HG02943 (cell line): ENCODE data around the gene SLC35A3.
"Not testable (repeated sequence)": the region's sequence is repeated elsewhere in the genome, so short reads cannot be mapped to it uniquely, and the experiment has no call there.

Experiments used
- ATAC-seq: cut with Tn5 transposase; IDR thresholded peaks from one replicate; pipeline ENCODE4 v1.9.1; 2021; ENCODE audit warnings: mild to moderate bottlenecking, low read depth, moderate library complexity; ENCODE audit not compliant: unreplicated experiment

The SLC35A3 gene

GRCh38 chr1:99970713-99971255 lies 988 bp downstream of the SLC35A3 start:
- no peak for ATAC-seq

- not testable (repeated sequence) for ATAC-seq
Measured at GRCh38 chr1:99972066-99972465, 2.3 kb downstream of the SLC35A3 start.

- ATAC-seq, result no peak
Measured at GRCh38 chr1:99975529-99975928, 5.7 kb downstream of the SLC35A3 start.

- not testable (repeated sequence) for ATAC-seq
Measured at GRCh38 chr1:99977326-99977725, 7.5 kb downstream of the SLC35A3 start.

GRCh38 chr1:99978218-99978617 lies 8.4 kb downstream of the SLC35A3 start:
- ATAC-seq, result no peak

- ATAC-seq, result no peak
Measured at GRCh38 chr1:99979091-99979490, 9.3 kb downstream of the SLC35A3 start.

- ATAC-seq, result no peak
Measured at GRCh38 chr1:99980928-99981327, 11.1 kb downstream of the SLC35A3 start.

- no peak for ATAC-seq
Measured at GRCh38 chr1:99986656-99987225, 16.9 kb downstream of the SLC35A3 start.

- no peak for ATAC-seq
Measured at GRCh38 chr1:99988210-99988765, 18.5 kb downstream of the SLC35A3 start.

- ATAC-seq, result no peak
Measured at GRCh38 chr1:99992044-99992722, 22.4 kb downstream of the SLC35A3 start.

GRCh38 chr1:99992760-99993467 lies 23.1 kb downstream of the SLC35A3 start:
- no peak for ATAC-seq

GRCh38 chr1:99993468-99993845 lies 23.7 kb downstream of the SLC35A3 start:
- ATAC-seq, result no peak

- ATAC-seq, result no peak
Measured at GRCh38 chr1:99994496-99994895, 24.7 kb downstream of the SLC35A3 start.

GRCh38 chr1:99996951-99997350 lies 27.2 kb downstream of the SLC35A3 start:
- ATAC-seq, result no peak

- ATAC-seq, result no peak
Measured at GRCh38 chr1:100001462-100001861, 31.7 kb downstream of the SLC35A3 start.

- no peak for ATAC-seq
Measured at GRCh38 chr1:100005424-100005823, 35.6 kb downstream of the SLC35A3 start.

GRCh38 chr1:100006688-100007087 lies 36.9 kb downstream of the SLC35A3 start:
- no peak for ATAC-seq

GRCh38 chr1:100009458-100009857 lies 39.7 kb downstream of the SLC35A3 start:
- ATAC-seq, result no peak

- no peak for ATAC-seq
Measured at GRCh38 chr1:100010804-100011203, 41.0 kb downstream of the SLC35A3 start.

- ATAC-seq, result no peak
Measured at GRCh38 chr1:100019220-100019619, 49.4 kb downstream of the SLC35A3 start.

GRCh38 chr1:100023482-100023881 lies 53.7 kb downstream of the SLC35A3 start:
- ATAC-seq, result no peak
